Neural cell (in vitro differentiated cells): ENCODE measurements around the gene PPM1H. TPM values are rescaled to one million over a fixed set of nuclear protein-coding genes. Genes with fewer than 3 reads are reported as not detected.

Experiments
- H2AFZ ChIP-seq: fragments of 200-600, 300-800 bp; sonication (generic), shearing (Covaris generic); 2 replicates; pipeline ENCODE4 v1.6.0; 2014; ENCODE audit warnings: low read depth, mild to moderate bottlenecking, antibody characterized with exemption, low read length, moderate library complexity
- H3F3A ChIP-seq: fragments of 200-600 bp; shearing (Covaris generic); 2 replicates; pipeline ENCODE4 v1.6.1; 2016; ENCODE audit warnings: mild to moderate bottlenecking, moderate library complexity, mixed read lengths, antibody characterized with exemption, low read length; ENCODE audit not compliant: insufficient read depth, poor library complexity, severe bottlenecking
- H3K27ac ChIP-seq: fragments of 200-600, 300-800 bp; sonication (generic), shearing (Covaris generic); 2 replicates; pipeline ENCODE4 v1.5.1; 2014; ENCODE audit warnings: mild to moderate bottlenecking, low read length, moderate library complexity
- H3K27me3 ChIP-seq: fragments of 300-800, 200-600 bp; sonication (generic), shearing (Covaris generic); 2 replicates; pipeline ENCODE4 v1.6.0; 2014; ENCODE audit warnings: mild to moderate bottlenecking, low read depth, low read length, moderate library complexity; ENCODE audit not compliant: insufficient read depth
- H3K36me3 ChIP-seq: fragments of 300-800, 200-600 bp; sonication (generic), shearing (Covaris generic); 2 replicates; pipeline ENCODE4 v1.5.1; 2014; ENCODE audit warnings: mild to moderate bottlenecking, antibody characterized with exemption, low read length, moderate library complexity; ENCODE audit not compliant: insufficient read depth
- H3K4me2 ChIP-seq: fragments of 300-800, 200-600 bp; sonication (generic), shearing (Covaris generic); 2 replicates; pipeline ENCODE4 v1.6.0; 2014; ENCODE audit warnings: mild to moderate bottlenecking, low read length
- H3K4me3 ChIP-seq: fragments of 300-800, 200-600 bp; sonication (generic), shearing (Covaris generic); 2 replicates; pipeline ENCODE4 v1.5.1; 2014; ENCODE audit warnings: mild to moderate bottlenecking, low read length, moderate library complexity
- H3K79me2 ChIP-seq: fragments of 200-600 bp; shearing (Covaris generic); replicated peaks from 2 replicates; pipeline ENCODE4 v1.6.0; 2014; ENCODE audit warnings: mild to moderate bottlenecking, low read length, moderate library complexity; ENCODE audit not compliant: insufficient read depth
- H3K9ac ChIP-seq: fragments of 300-800, 200-600 bp; sonication (generic), shearing (Covaris generic); 2 replicates; pipeline ENCODE4 v1.6.1; 2016; ENCODE audit warnings: mild to moderate bottlenecking, low read length, mixed read lengths
- H3K9me2 ChIP-seq: fragments of 200-600 bp; shearing (Covaris generic); 2 replicates; pipeline ENCODE4 v1.6.1; 2016; ENCODE audit warnings: mild to moderate bottlenecking, low read length, mixed read lengths; ENCODE audit not compliant: insufficient read depth
- H3K9me3 ChIP-seq: fragments of 200-600, 300-800 bp; sonication (generic), shearing (Covaris generic); 2 replicates; pipeline ENCODE4 v1.6.1; 2016; ENCODE audit warnings: mild to moderate bottlenecking, mixed run types, low read length, moderate library complexity, mixed read lengths
- H4K20me1 ChIP-seq: fragments of 200-600 bp; shearing (Covaris generic); 2 replicates; pipeline ENCODE4 v1.6.1; 2016; ENCODE audit warnings: mild to moderate bottlenecking, mixed run types; ENCODE audit not compliant: insufficient read depth
- EP300 ChIP-seq: fragments of 450-650 bp; conservative IDR thresholded peaks from 2 replicates; pipeline ENCODE4 v1.6.1; 2014; ENCODE audit warnings: antibody characterized with exemption, mild to moderate bottlenecking, moderate library complexity; ENCODE audit not compliant: poor library complexity, severe bottlenecking
- EZH2 ChIP-seq: fragments of 200-600, 300-800 bp; shearing (Covaris generic), sonication (generic); IDR thresholded peaks from 2 replicates; pipeline ENCODE4 v1.6.1; 2014; ENCODE audit warnings: antibody characterized with exemption, low read length, borderline replicate concordance, mild to moderate bottlenecking; ENCODE audit not compliant: insufficient read depth, poor library complexity, severe bottlenecking
- MXI1 ChIP-seq: fragments of 450-650 bp; conservative IDR thresholded peaks from 2 replicates; pipeline ENCODE4 v1.6.1; 2014; ENCODE audit warnings: antibody characterized with exemption, mild to moderate bottlenecking; ENCODE audit not compliant: poor library complexity, severe bottlenecking
- POLR2AphosphoS5 ChIP-seq: IDR thresholded peaks from 2 replicates; pipeline ENCODE4 v1.6.1; 2012
- RAD21 ChIP-seq: fragments of 450-650 bp; conservative IDR thresholded peaks from 2 replicates; pipeline ENCODE4 v1.6.1; 2014; ENCODE audit warnings: antibody characterized with exemption, mild to moderate bottlenecking, moderate library complexity
- SMC3 ChIP-seq: fragments of 450-650 bp; conservative IDR thresholded peaks from 2 replicates; pipeline ENCODE4 v1.6.1; 2014; ENCODE audit warnings: antibody characterized with exemption, mild to moderate bottlenecking, moderate library complexity; ENCODE audit not compliant: poor library complexity
- TAF1 ChIP-seq: IDR thresholded peaks from 2 replicates; pipeline ENCODE4 v1.6.1; 2012; ENCODE audit warnings: low read depth
- polyA plus RNA-seq: library from polyadenylated mRNA; depleted of rRNA; stranded (reverse); fragments of >200 nt; gene quantifications from 2 replicates; pipeline ENCODE4 v1.2.3, GENCODE V29; 2014
- TF ChIP-seq, protein P1 (sequence below): IDR thresholded peaks from 2 replicates; pipeline ENCODE4 v1.6.1; 2012; ENCODE audit warnings: borderline replicate concordance
- TF ChIP-seq, protein P2 (sequence below): fragments of 450-650 bp; IDR thresholded peaks from 2 replicates; pipeline ENCODE4 v1.5.1; 2014; ENCODE audit warnings: antibody characterized with exemption, mild to moderate bottlenecking, moderate library complexity; ENCODE audit not compliant: poor library complexity, severe bottlenecking

The PPM1H gene
- polyA plus RNA-seq, 1 donor from 2014 or later = 3.9 TPM

- Histone ChIP-seq H3K9me3 (no peaks in the 10 kb centered on the region), H3F3A (no peaks in the 10 kb centered on the region), H3K9ac (no peak overlapping the region), H3K36me3 (no peaks in the 10 kb centered on the region), H3K27me3 (no peaks in the 10 kb centered on the region), H3K79me2 (no peaks in the 10 kb centered on the region), H4K20me1 (no peaks in the 10 kb centered on the region), H3K4me3 (no peak overlapping the region), H3K9me2 (no peaks in the 10 kb centered on the region), H2AFZ (no peak overlapping the region), H3K27ac (no peak overlapping the region), H3K4me2 (no peak overlapping the region)
- no peak for TF ChIP-seq RAD21
- TF ChIP-seq EP300 = no peak
- TF ChIP-seq SMC3 = no peak
- TF ChIP-seq POLR2AphosphoS5 = no peak
- TF ChIP-seq EZH2 = no peak
- TF ChIP-seq, protein P1, sequence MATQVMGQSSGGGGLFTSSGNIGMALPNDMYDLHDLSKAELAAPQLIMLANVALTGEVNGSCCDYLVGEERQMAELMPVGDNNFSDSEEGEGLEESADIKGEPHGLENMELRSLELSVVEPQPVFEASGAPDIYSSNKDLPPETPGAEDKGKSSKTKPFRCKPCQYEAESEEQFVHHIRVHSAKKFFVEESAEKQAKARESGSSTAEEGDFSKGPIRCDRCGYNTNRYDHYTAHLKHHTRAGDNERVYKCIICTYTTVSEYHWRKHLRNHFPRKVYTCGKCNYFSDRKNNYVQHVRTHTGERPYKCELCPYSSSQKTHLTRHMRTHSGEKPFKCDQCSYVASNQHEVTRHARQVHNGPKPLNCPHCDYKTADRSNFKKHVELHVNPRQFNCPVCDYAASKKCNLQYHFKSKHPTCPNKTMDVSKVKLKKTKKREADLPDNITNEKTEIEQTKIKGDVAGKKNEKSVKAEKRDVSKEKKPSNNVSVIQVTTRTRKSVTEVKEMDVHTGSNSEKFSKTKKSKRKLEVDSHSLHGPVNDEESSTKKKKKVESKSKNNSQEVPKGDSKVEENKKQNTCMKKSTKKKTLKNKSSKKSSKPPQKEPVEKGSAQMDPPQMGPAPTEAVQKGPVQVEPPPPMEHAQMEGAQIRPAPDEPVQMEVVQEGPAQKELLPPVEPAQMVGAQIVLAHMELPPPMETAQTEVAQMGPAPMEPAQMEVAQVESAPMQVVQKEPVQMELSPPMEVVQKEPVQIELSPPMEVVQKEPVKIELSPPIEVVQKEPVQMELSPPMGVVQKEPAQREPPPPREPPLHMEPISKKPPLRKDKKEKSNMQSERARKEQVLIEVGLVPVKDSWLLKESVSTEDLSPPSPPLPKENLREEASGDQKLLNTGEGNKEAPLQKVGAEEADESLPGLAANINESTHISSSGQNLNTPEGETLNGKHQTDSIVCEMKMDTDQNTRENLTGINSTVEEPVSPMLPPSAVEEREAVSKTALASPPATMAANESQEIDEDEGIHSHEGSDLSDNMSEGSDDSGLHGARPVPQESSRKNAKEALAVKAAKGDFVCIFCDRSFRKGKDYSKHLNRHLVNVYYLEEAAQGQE = no peak
- TF ChIP-seq TAF1 = no peak
- no peak for TF ChIP-seq MXI1
- TF ChIP-seq, protein P2, sequence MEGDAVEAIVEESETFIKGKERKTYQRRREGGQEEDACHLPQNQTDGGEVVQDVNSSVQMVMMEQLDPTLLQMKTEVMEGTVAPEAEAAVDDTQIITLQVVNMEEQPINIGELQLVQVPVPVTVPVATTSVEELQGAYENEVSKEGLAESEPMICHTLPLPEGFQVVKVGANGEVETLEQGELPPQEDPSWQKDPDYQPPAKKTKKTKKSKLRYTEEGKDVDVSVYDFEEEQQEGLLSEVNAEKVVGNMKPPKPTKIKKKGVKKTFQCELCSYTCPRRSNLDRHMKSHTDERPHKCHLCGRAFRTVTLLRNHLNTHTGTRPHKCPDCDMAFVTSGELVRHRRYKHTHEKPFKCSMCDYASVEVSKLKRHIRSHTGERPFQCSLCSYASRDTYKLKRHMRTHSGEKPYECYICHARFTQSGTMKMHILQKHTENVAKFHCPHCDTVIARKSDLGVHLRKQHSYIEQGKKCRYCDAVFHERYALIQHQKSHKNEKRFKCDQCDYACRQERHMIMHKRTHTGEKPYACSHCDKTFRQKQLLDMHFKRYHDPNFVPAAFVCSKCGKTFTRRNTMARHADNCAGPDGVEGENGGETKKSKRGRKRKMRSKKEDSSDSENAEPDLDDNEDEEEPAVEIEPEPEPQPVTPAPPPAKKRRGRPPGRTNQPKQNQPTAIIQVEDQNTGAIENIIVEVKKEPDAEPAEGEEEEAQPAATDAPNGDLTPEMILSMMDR = no peak
Measured at GRCh38 chr12:62861586-62861985, 73.4 kb downstream of the PPM1H start.

GRCh38 chr12:62860501-62861411 is 74.2 kb downstream of the PPM1H start:
- no peaks in the 10 kb centered on the region for H3K9me2 ChIP-seq
- no peak overlapping the region for H2AFZ ChIP-seq
- no peak overlapping the region for H3K27ac ChIP-seq
- H3K27me3 ChIP-seq = no peaks in the 10 kb centered on the region
- no peaks in the 10 kb centered on the region for H3K36me3 ChIP-seq
- H4K20me1 ChIP-seq = no peaks in the 10 kb centered on the region
- no peaks in the 10 kb centered on the region for H3K9me3 ChIP-seq
- no peaks in the 10 kb centered on the region for H3K79me2 ChIP-seq
- no peak overlapping the region for H3K9ac ChIP-seq
- no peak overlapping the region for H3K4me3 ChIP-seq
- no peaks in the 10 kb centered on the region for H3F3A ChIP-seq
- no peak overlapping the region for H3K4me2 ChIP-seq
- TF ChIP-seq SMC3 = no peak
- no peak for TF ChIP-seq MXI1
- no peak for TF ChIP-seq RAD21
- TF ChIP-seq, protein P1 = no peak
- no peak for TF ChIP-seq TAF1
- TF ChIP-seq EP300 = no peak
- no peak for TF ChIP-seq EZH2
- TF ChIP-seq, protein P2 = no peak
- no peak for TF ChIP-seq POLR2AphosphoS5
